Nephron progenitor cell (in vitro differentiated cells): ENCODE results near the gene BOD1L2.

Experiments
- DNase-seq: peaks from one replicate; pipeline ENCODE4 v3.0.0; 2021
- H3K27ac Mint-ChIP-seq: 2 replicates; pipeline ENCODE4 v1.8.0; 2021; ENCODE audit warnings: mild to moderate bottlenecking, moderate library complexity, mixed read lengths
- H3K27me3 Mint-ChIP-seq: 2 replicates; pipeline ENCODE4 v1.8.0; 2021; ENCODE audit warnings: mild to moderate bottlenecking, low read depth, mixed read lengths; ENCODE audit not compliant: poor library complexity
- H3K36me3 Mint-ChIP-seq: 2 replicates; pipeline ENCODE4 v1.8.0; 2021; ENCODE audit warnings: low read depth, mixed read lengths
- H3K4me1 Mint-ChIP-seq: 2 replicates; pipeline ENCODE4 v1.8.0; 2021; ENCODE audit warnings: mixed read lengths
- H3K4me3 Mint-ChIP-seq: 2 replicates; pipeline ENCODE4 v1.8.0; 2021; ENCODE audit warnings: mild to moderate bottlenecking, moderate library complexity, mixed read lengths
- H3K9me3 Mint-ChIP-seq: 2 replicates; pipeline ENCODE4 v1.8.0; 2021; ENCODE audit warnings: mild to moderate bottlenecking, moderate library complexity, mixed read lengths
- TF ChIP-seq, protein P1 (sequence below): fragments of 200-600 bp; sonication (generic); IDR thresholded peaks from 2 replicates; pipeline ENCODE4 v1.5.0; 2021; ENCODE audit warnings: antibody characterized with exemption

The BOD1L2 gene

DNA sequence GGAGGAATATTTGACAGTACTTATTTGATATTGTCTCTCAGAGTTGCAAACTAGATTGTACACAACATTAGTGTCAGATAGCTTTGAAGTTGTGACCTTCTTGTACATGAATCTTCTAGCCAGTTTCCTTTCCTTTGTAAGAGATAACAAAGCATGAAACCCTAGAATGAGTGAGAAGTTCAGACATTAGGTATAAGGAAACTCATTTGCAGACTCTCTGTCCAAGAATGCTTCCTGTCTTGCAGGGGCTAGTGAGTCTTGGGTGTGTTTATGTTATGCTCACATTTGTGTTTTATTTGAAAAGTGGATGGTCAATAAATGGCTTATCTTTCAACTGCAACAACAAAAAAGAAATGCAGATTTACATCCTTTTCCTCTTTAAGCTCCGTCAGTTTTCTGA lies 1.4 kb downstream of the BOD1L2 start:
- no peak for DNase-seq
- Mint-ChIP-seq H3K4me3 (no peak overlapping the region), H3K4me1 (peaks cover 32% of the 10 kb centered on the region), H3K27ac (no peak overlapping the region), H3K27me3 (peaks cover 42% of the 10 kb centered on the region), H3K36me3 (no peaks in the 10 kb centered on the region), H3K9me3 (no peaks in the 10 kb centered on the region)
- TF ChIP-seq, protein P1, sequence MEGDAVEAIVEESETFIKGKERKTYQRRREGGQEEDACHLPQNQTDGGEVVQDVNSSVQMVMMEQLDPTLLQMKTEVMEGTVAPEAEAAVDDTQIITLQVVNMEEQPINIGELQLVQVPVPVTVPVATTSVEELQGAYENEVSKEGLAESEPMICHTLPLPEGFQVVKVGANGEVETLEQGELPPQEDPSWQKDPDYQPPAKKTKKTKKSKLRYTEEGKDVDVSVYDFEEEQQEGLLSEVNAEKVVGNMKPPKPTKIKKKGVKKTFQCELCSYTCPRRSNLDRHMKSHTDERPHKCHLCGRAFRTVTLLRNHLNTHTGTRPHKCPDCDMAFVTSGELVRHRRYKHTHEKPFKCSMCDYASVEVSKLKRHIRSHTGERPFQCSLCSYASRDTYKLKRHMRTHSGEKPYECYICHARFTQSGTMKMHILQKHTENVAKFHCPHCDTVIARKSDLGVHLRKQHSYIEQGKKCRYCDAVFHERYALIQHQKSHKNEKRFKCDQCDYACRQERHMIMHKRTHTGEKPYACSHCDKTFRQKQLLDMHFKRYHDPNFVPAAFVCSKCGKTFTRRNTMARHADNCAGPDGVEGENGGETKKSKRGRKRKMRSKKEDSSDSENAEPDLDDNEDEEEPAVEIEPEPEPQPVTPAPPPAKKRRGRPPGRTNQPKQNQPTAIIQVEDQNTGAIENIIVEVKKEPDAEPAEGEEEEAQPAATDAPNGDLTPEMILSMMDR: no peak

DNA sequence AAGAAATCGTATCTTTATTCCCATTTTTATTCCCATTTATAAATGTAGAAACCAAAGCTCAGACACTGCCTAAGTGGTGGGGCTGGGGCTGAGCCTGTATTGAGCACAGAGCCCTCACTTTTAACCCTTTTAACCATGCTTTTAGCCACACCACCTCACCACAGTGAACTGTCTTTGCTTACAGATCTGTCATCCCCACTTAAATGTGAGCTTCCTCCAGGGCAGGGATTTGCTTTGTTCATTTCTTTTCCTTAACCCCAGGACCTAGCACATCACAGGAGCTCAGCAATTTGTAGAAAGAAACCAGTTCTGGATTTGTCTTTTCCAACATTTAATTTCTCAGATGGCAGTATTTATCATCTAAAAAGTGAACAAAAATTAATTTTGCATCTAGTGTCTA lies 2.2 kb downstream of the BOD1L2 start:
- H3K4me1 Mint-ChIP-seq: peaks cover 32% of the 10 kb centered on the region

DNA sequence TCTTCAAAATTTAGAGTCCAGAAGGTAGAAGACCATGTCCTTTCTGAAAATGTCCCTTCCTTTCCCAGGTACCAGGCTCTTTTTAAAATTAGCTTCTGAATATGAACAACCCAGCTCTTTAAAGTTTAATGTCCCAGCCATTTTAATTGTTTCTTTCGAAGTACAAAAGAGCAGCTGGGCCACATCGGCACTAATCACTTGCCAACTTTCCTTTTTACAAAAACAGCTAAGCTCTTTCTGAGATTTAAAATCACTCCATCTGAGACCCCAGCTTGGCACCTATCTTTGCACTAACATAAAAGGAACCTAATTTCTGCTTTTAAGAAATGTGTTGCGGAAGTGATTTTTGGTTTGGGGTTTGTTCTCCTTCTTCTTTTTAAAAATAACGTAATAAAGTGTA lies 2.6 kb downstream of the BOD1L2 start:
- TF ChIP-seq, protein P1: no peak

More for the DNA sequence above, 2.2 kb downstream of the BOD1L2 start:
- Mint-ChIP-seq H3K9me3 (no peaks in the 10 kb centered on the region), H3K4me3 (no peak overlapping the region), H3K27me3 (peaks cover 44% of the 10 kb centered on the region), H3K27ac (no peak overlapping the region), H3K36me3 (no peaks in the 10 kb centered on the region)
- TF ChIP-seq, protein P1: no peak
- DNase-seq: no peak

DNA sequence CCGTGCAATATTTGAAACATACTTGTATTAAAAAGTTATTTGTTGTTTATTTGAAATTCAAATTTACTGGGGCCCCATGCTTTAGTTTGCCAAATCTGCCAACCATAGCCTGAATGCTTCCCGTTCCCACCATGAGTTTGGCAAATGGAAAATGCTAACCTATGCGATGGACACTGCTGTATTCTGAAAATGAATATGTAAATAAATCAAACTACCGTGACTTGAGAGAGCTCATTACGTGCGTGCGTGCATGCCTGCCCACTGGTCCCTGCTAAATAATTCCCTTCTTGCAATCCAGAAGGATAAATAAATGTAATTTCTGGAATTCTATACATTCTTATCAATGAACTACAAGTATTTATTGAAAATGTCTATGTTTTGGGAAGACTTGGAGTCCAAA lies 3.2 kb downstream of the BOD1L2 start:
- peaks cover 36% of the 10 kb centered on the region for H3K4me1 Mint-ChIP-seq
- DNase-seq: no peak
- no peak overlapping the region for H3K27ac Mint-ChIP-seq
- H3K4me3 Mint-ChIP-seq: no peak overlapping the region
- H3K9me3 Mint-ChIP-seq: no peaks in the 10 kb centered on the region
- TF ChIP-seq, protein P1: no peak
- peaks cover 36% of the 10 kb centered on the region for H3K27me3 Mint-ChIP-seq
- no peaks in the 10 kb centered on the region for H3K36me3 Mint-ChIP-seq

More for the DNA sequence above, 2.6 kb downstream of the BOD1L2 start:
- Mint-ChIP-seq H3K27ac (no peak overlapping the region), H3K27me3 (peaks cover 39% of the 10 kb centered on the region), H3K4me3 (no peak overlapping the region), H3K9me3 (no peaks in the 10 kb centered on the region), H3K36me3 (no peaks in the 10 kb centered on the region), H3K4me1 (peaks cover 36% of the 10 kb centered on the region)
- DNase-seq: no peak

DNA sequence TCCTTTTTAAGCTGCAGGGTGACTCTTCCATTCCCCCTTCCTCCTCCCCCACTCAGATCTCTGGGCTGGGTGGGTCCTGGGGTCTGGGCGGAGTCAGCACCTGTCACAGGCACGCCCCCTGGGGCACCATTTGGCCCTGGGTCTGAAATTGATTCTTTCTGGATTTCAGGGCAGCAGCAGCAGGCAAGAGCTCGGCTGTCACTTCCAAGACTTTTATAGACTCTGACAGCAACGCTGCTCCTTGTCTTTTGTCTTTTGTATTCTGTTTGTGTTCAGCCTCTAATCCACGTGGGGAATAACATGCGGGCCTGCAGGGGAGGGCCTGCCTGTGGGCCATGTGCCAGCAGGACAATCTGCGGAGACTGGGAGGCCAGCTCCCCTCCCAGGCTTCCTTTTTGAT lies 3.9 kb downstream of the BOD1L2 start:
- no peaks in the 10 kb centered on the region for H3K9me3 Mint-ChIP-seq
- peaks cover 36% of the 10 kb centered on the region for H3K4me1 Mint-ChIP-seq
- DNase-seq: peak; percentile 59
- H3K27ac Mint-ChIP-seq: no peak overlapping the region
- H3K36me3 Mint-ChIP-seq: no peaks in the 10 kb centered on the region
- TF ChIP-seq, protein P1: no peak
- H3K27me3 Mint-ChIP-seq: peaks cover 34% of the 10 kb centered on the region
- peak overlapping the region; percentile 54 for H3K4me3 Mint-ChIP-seq

DNA sequence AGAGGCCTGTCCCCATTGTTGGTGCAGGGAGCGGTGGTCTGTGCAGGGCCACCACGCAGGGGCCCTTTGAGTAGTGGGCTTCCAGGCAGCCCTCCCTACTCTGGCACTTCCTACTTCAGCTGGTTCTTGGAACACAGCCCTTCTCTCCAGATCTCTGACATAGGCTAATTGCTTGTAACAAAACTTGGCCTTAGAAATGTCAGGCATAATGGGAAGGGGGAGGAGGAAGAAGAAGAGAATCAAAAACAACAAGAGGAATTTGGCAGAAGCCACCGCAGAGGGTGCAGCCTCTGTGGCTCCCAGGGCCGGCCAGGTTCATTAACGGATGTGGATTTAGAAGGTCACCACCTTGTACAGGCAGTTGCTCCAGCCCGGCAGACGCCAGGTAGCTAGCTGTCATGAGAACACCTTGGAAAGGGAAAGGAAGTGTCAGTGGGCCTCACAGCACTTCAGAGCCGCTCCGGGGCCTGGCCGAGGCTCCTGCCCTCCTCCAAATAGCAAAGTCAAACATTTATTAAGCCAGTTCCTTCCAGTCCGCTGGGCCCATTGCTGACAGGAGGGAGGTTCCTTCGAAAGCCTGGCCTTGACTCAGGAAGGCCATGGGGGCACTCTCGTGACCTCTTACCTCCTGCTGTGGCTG lies 7.4 kb downstream of the BOD1L2 start:
- H3K4me3 Mint-ChIP-seq: no peak overlapping the region
- no peaks in the 10 kb centered on the region for H3K36me3 Mint-ChIP-seq
- H3K9me3 Mint-ChIP-seq: no peaks in the 10 kb centered on the region
- TF ChIP-seq, protein P1: no peak
- peaks cover 31% of the 10 kb centered on the region for H3K27me3 Mint-ChIP-seq
- peaks cover 23% of the 10 kb centered on the region for H3K4me1 Mint-ChIP-seq
- H3K27ac Mint-ChIP-seq: no peak overlapping the region
- no peak for DNase-seq
